K562 (cell line): ENCODE measurements around the gene CMTM1. TPM values are rescaled to one million over a fixed set of nuclear protein-coding genes. Genes with fewer than 3 reads are reported as not detected.

Experiments used
- ATAC-seq: fragments of 200-7000 bp; cut with Tn5 transposase; 3 replicates; pipeline ENCODE4 v1.9.1; 2020; ENCODE audit warnings: moderate library complexity
- BruUV-seq: library from RNA; stranded (reverse); fragments of 400-500 nt; replicated peaks from 2 replicates; lab custom pipeline; 2021; lab: Mats Ljungman, UMichigan
- CTCF ChIA-PET: fragments of 300-600 bp; formaldehyde crosslinking; extraction: SDS; loops from one replicate; lab custom pipeline; 2021; ENCODE audit warnings: low intra/inter-chr PET ratio; lab: Yijun Ruan, JAX
- POLR2A ChIA-PET: fragments of 300-600, 350-650 bp; sonication (Branson Sonifier 250); formaldehyde crosslinking; extraction: SDS; loops from one replicate; lab custom pipeline; 2021; ENCODE audit warnings: antibody characterized with exemption, inconsistent platforms; lab: Yijun Ruan, JAX
- DNase-seq, 4 experiments: peaks; one replicate each; pipeline versions ENCODE4 v3.0.0 to v3.0.0-alpha.2; 2011 to 2018; ENCODE audit warnings: low spot score in 3 of 4, mixed read lengths in 3 of 4; ENCODE audit errors: extremely low read depth in 1 of 4
- FAIRE-seq: peaks from 2 replicates; lab custom pipeline; 2011; peaks lifted over from hg19 to GRCh38; lab: Jason Lieb, UNC
- H2AFZ ChIP-seq: 2 replicates; pipeline ENCODE4 v1.6.0; 2011; ENCODE audit warnings: low read depth, low read length, control low read depth, inconsistent platforms
- H3K27ac ChIP-seq: fragments of 200-600 bp; 3 replicates; pipeline ENCODE4 v1.8.0; 2011; ENCODE audit warnings: low read depth, mild to moderate bottlenecking, control low read depth, inconsistent platforms, low read length, moderate library complexity, mixed read lengths; ENCODE audit errors: extremely low read depth
- H3K27me3 ChIP-seq, 2 experiments: fragments of 300-600 bp in 1 of 2; 2 replicates in 1 of 2; 3 replicates in 1 of 2; pipeline versions ENCODE4 v1.6.0 to v1.8.0; 2011; ENCODE audit warnings: inconsistent platforms in 2 of 2, low read length in 2 of 2, mild to moderate bottlenecking in 1 of 2, mixed read lengths in 1 of 2, moderate library complexity in 1 of 2; ENCODE audit not compliant: control insufficient read depth in 2 of 2, insufficient read depth in 2 of 2
- H3K36me3 ChIP-seq: fragments of 300-600 bp; 3 replicates; pipeline ENCODE4 v1.8.0; 2011; ENCODE audit warnings: mild to moderate bottlenecking, low read length, inconsistent platforms; ENCODE audit not compliant: control insufficient read depth, insufficient read depth
- H3K4me1 ChIP-seq, 2 experiments: fragments of 200-600 bp in 1 of 2; replicated peaks in 1 of 2; 2 replicates in 1 of 2; 3 replicates in 1 of 2; pipeline versions ENCODE4 v1.5.1 to v1.8.0; 2011; ENCODE audit warnings: inconsistent platforms in 2 of 2, low read length in 2 of 2, mild to moderate bottlenecking in 1 of 2, mixed read lengths in 1 of 2, moderate library complexity in 1 of 2; ENCODE audit not compliant: control insufficient read depth in 2 of 2, insufficient read depth in 2 of 2
- H3K4me2 ChIP-seq: 2 replicates; pipeline ENCODE4 v1.6.1; 2011; ENCODE audit warnings: low read length, control low read depth, inconsistent platforms, mixed read lengths; ENCODE audit not compliant: insufficient read depth
- H3K4me3 ChIP-seq: fragments of 200-600 bp; sonication (generic), shearing (Covaris generic); 2 replicates; pipeline ENCODE4 v1.5.1; 2016; ENCODE audit warnings: control low read depth, inconsistent platforms
- H3K79me2 ChIP-seq: fragments of 200-600 bp; 3 replicates; pipeline ENCODE4 v1.8.0; 2011; ENCODE audit warnings: low read length, inconsistent platforms; ENCODE audit not compliant: control insufficient read depth, insufficient read depth
- H3K9ac ChIP-seq, 2 experiments: 2 replicates each; pipeline versions ENCODE4 v1.6.0 to v1.6.1; 2011; ENCODE audit warnings: low read depth in 2 of 2, low read length in 2 of 2, control low read depth in 1 of 2, inconsistent platforms in 1 of 2, mild to moderate bottlenecking in 1 of 2, mixed read lengths in 1 of 2; ENCODE audit not compliant: insufficient read depth in 1 of 2
- H3K9me1 ChIP-seq: one replicate; pipeline ENCODE4 v1.6.0; 2011; ENCODE audit warnings: inconsistent platforms, mild to moderate bottlenecking, low read length, moderate library complexity; ENCODE audit not compliant: control insufficient read depth, insufficient read depth
- H3K9me3 ChIP-seq: replicated peaks from 2 replicates; pipeline ENCODE4 v1.5.1; 2011; ENCODE audit warnings: low read depth, low read length, inconsistent platforms; ENCODE audit not compliant: control insufficient read depth, insufficient read depth
- H4K20me1 ChIP-seq: replicated peaks from 2 replicates; pipeline ENCODE4 v1.6.1; 2011; ENCODE audit warnings: low read length, inconsistent platforms, mixed read lengths; ENCODE audit not compliant: control insufficient read depth, insufficient read depth
- ARNT ChIP-seq, 2 experiments: fragments of 450-650 bp; IDR thresholded peaks; 2 replicates each; pipeline ENCODE4 v1.6.1; 2016; ENCODE audit warnings: mild to moderate bottlenecking in 1 of 2
- BRCA1 ChIP-seq, 2 experiments: fragments of 450-650 bp in 1 of 2; sonication (generic) in 1 of 2; formaldehyde crosslinking in 1 of 2; IDR thresholded peaks; 2 replicates each; pipeline versions ENCODE4 v1.5.0 to v1.6.1; 2017 to 2020; ENCODE audit warnings: mild to moderate bottlenecking in 1 of 2, missing genetic modification reagents in 1 of 2
- C11orf30 ChIP-seq: fragments of 450-650 bp; IDR thresholded peaks from 2 replicates; pipeline ENCODE4 v1.6.1; 2016; ENCODE audit warnings: low read depth, mild to moderate bottlenecking
- CBX8 ChIP-seq: fragments of 200-600 bp; sonication (generic); IDR thresholded peaks from 2 replicates; pipeline ENCODE4 v1.6.1; 2012; ENCODE audit warnings: borderline replicate concordance, mixed run types, low read depth, mild to moderate bottlenecking, moderate library complexity, mixed read lengths, low read length, control low read depth, inconsistent platforms; ENCODE audit not compliant: poor library complexity, severe bottlenecking; ENCODE audit errors: extremely low read depth
- CHAMP1 ChIP-seq: fragments of 450-650 bp; IDR thresholded peaks from 2 replicates; pipeline ENCODE4 v1.6.1; 2016; ENCODE audit warnings: mild to moderate bottlenecking
- CTCF ChIP-seq, 3 experiments: IDR thresholded peaks in 2 of 3; conservative IDR thresholded peaks in 1 of 3; 2 replicates each; pipeline ENCODE4 v1.5.1; 2011 to 2012; ENCODE audit warnings: low read length in 3 of 3, mild to moderate bottlenecking in 3 of 3, control low read depth in 2 of 3, improper control_type of control experiment in 1 of 3, inconsistent platforms in 1 of 3, low read depth in 1 of 3, mixed read lengths in 1 of 3, moderate library complexity in 1 of 3; ENCODE audit not compliant: insufficient read depth in 2 of 3
- DDX20 ChIP-seq: fragments of 450-650 bp; IDR thresholded peaks from 2 replicates; pipeline ENCODE4 v1.6.1; 2016; ENCODE audit warnings: missing genetic modification characterization, low read depth, mild to moderate bottlenecking, missing compliant biosample characterization, moderate library complexity
- GTF2E2 ChIP-seq: fragments of 200-800 bp; sonication (Bioruptor generic); IDR thresholded peaks from 2 replicates; pipeline ENCODE4 v1.6.1; 2016; ENCODE audit warnings: missing genetic modification characterization, missing compliant biosample characterization
- MAFF ChIP-seq: IDR thresholded peaks from 2 replicates; pipeline ENCODE4 v1.6.1; 2012; ENCODE audit warnings: low read length, improper control_type of control experiment
- MAFK ChIP-seq: IDR thresholded peaks from 2 replicates; pipeline ENCODE4 v1.6.1; 2011; ENCODE audit warnings: low read length, improper control_type of control experiment
- MECOM ChIP-seq: fragments of 250-450 bp; sonication (Bioruptor Pico); IDR thresholded peaks from 2 replicates; pipeline ENCODE4 v1.8.0; 2022; ENCODE audit warnings: inconsistent platforms
- NFE2 ChIP-seq: IDR thresholded peaks from 2 replicates; pipeline ENCODE4 v1.6.1; 2014; ENCODE audit warnings: antibody characterized with exemption, low read depth
- NR1H2 ChIP-seq: sonication (generic); formaldehyde crosslinking; IDR thresholded peaks from 2 replicates; pipeline ENCODE4 v1.4.0; 2020; ENCODE audit warnings: mild to moderate bottlenecking, missing genetic modification reagents
- NR2C2 ChIP-seq, 2 experiments: fragments of 200-800 bp in 1 of 2; sonication (Bioruptor generic) in 1 of 2; sonication (generic) in 1 of 2; formaldehyde crosslinking in 1 of 2; IDR thresholded peaks; 2 replicates each; pipeline versions ENCODE4 v1.6.1 to v1.8.0; 2016 to 2022; ENCODE audit warnings: mild to moderate bottlenecking in 1 of 2, missing compliant biosample characterization in 1 of 2, missing genetic modification characterization in 1 of 2, missing genetic modification reagents in 1 of 2
- OTX1 ChIP-seq: fragments of 450-650 bp; formaldehyde crosslinking; IDR thresholded peaks from 2 replicates; pipeline ENCODE4 v1.4.0; 2022; ENCODE audit warnings: mild to moderate bottlenecking
- SRSF3 ChIP-seq: fragments of 200-400 bp; formaldehyde crosslinking; IDR thresholded peaks from 2 replicates; pipeline ENCODE4 v1.6.1; 2016; ENCODE audit warnings: mild to moderate bottlenecking, low read length, moderate library complexity; ENCODE audit not compliant: insufficient read depth
- STAG1 ChIP-seq: sonication (generic); formaldehyde crosslinking; IDR thresholded peaks from 2 replicates; pipeline ENCODE4 v1.5.0; 2020; ENCODE audit warnings: missing genetic modification reagents, borderline replicate concordance
- TSC22D4 ChIP-seq: fragments of 450-650 bp; IDR thresholded peaks from 2 replicates; pipeline ENCODE4 v1.6.1; 2016; ENCODE audit warnings: missing genetic modification characterization, missing biosample characterization, control low read depth
- ZNF212 ChIP-seq: fragments of 450-650 bp; formaldehyde crosslinking; IDR thresholded peaks from 2 replicates; pipeline ENCODE4 v1.4.0; 2020; ENCODE audit warnings: mild to moderate bottlenecking
- ZNF316 ChIP-seq: fragments of 450-650 bp; IDR thresholded peaks from 2 replicates; pipeline ENCODE4 v1.6.1; 2016
- ZNF668 ChIP-seq: fragments of 250-450 bp; sonication (Bioruptor Pico); IDR thresholded peaks from 2 replicates; pipeline ENCODE4 v1.8.0; 2022; ENCODE audit warnings: mild to moderate bottlenecking, inconsistent platforms
- WGBS: fragments of 100-300 bp; shearing (Covaris generic); methylation state at CpG from one replicate; pipeline ENCODE4 v1.1.6; 2016; ENCODE audit warnings: low coverage, mixed read lengths; ENCODE audit not compliant: insufficient coverage; ENCODE audit errors: missing lambda C conversion rate; 5-methylcytosine and 5-hydroxymethylcytosine counted together
- in situ Hi-C: fragments of 300-500 bp; cut with MboI; formaldehyde crosslinking; loops from 4 replicates; pipeline ENCODE4 v1.15.0; 2018; ENCODE audit warnings: inconsistent platforms, mixed read lengths
- intact Hi-C: fragments of 100-400 bp; cut with micrococcal nuclease; formaldehyde crosslinking; loops from 2 replicates; pipeline ENCODE4 v1.14.2; 2022
- polyA plus RNA-seq, 8 experiments: library from polyadenylated mRNA; depleted of rRNA in 4 of 8; stranded (reverse) in 5 of 8; unstranded in 3 of 8; fragments of >200 nt; fragmentation: Nextera tagmentation in 2 of 8; fragmentation: Illumina TruSeq in 1 of 8; extraction: Ambion mirVana in 2 of 8; extraction: Trizol in 1 of 8; gene quantifications; 2 replicates each; pipeline versions ENCODE4 v1.2.1 to v1.2.3, GENCODE V29; 2011 to 2014; ENCODE audit warnings: inconsistent platforms in 1 of 8, missing spikeins in 1 of 8
- total RNA-seq, 7 experiments: library from RNA; depleted of rRNA in 6 of 7; stranded (reverse); fragments of >200 nt in 6 of 7; fragmentation: Illumina TruSeq in 2 of 7; extraction: Trizol in 2 of 7; gene quantifications; 2 replicates each; pipeline versions ENCODE4 v1.2.1 to v1.2.3, GENCODE V29; 2011 to 2021; ENCODE audit warnings: low replicate concordance in 1 of 7

CMTM1 gene
- total and polyA plus RNA-seq, 9 of the 15 experiments (the other 6 are each of a cell fraction or from before 2014, with no cell fraction given), result 0.25 to 2.6 (median 1.1) TPM; not detected in 2

- Histone ChIP-seq H3K27ac (no peak overlapping the region), H3K9me3 (no peaks in the 10 kb centered on the region), H3K4me1 (peaks cover 4 to 15% of the 10 kb centered on the region in 2 experiments; a peak in 3 of 5 replicates), H3K79me2 (no peaks in the 10 kb centered on the region), H3K4me3 (no peak overlapping the region), H3K27me3 (no peaks in the 10 kb centered on the region), H3K9me1 (no peaks in the 10 kb centered on the region), H4K20me1 (no peaks in the 10 kb centered on the region), H2AFZ (peak overlapping the region; percentile 20; the same call in 1 of the 2 replicates), H3K9ac (no peak overlapping the region; a peak in 1 of 4 replicates), H3K4me2 (no peak overlapping the region), H3K36me3 (no peaks in the 10 kb centered on the region)
- 4% methylated on average over 2 of the region's 2 CpGs for WGBS
- intact Hi-C loops, result no loop called here
- no peak for FAIRE-seq
- peak in 2 of 4 experiments; percentile 33 to 40 for DNase-seq
- ATAC-seq, result peak; percentile 64
- CTCF ChIA-PET, result no interaction called here
- no TSS peak for BruUV-seq
- POLR2A ChIA-PET, result interaction anchor here (0.6 to 1.8 kb wide), 4 partner anchors 9 to 28 kb away, joined by 3 to 11 read pairs (median 4); no protein-coding TSS in a partner anchor
- in situ Hi-C loops, result no loop called here
- TF ChIP-seq NR2C2 (CRISPR knock-in tag; IDR thresholded peaks at IDR 0.05), result no peak
- 0 out of 2 replicates have a peak, but pooled peaks have one; percentile 12 for TF ChIP-seq NR2C2 (tag; IDR thresholded peaks at IDR 0.05)
- no peak for TF ChIP-seq DDX20 (tag)
- peak; percentile 38 for TF ChIP-seq MAFF
- no peak for TF ChIP-seq ZNF212 (CRISPR knock-in tag)
- TF ChIP-seq NR1H2 (CRISPR knock-in tag), result no peak
- no peak for TF ChIP-seq BRCA1 (IDR thresholded peaks at IDR 0.05)
- no peak for TF ChIP-seq BRCA1 (CRISPR knock-in tag; IDR thresholded peaks at IDR 0.05)
- no peak for TF ChIP-seq MECOM (CRISPR knock-in tag)
- TF ChIP-seq SRSF3, result no peak
- TF ChIP-seq GTF2E2 (tag), result no peak
- TF ChIP-seq MAFK, result peak; percentile 51
- no peak for TF ChIP-seq ZNF668 (CRISPR knock-in tag)
- no peak for TF ChIP-seq ARNT (IDR thresholded peaks at IDR 0.05)
- TF ChIP-seq NFE2, result peak; percentile 74
- TF ChIP-seq CTCF (IDR thresholded peaks at IDR 0.05 in 2 of 3, conservative IDR thresholded peaks at IDR 0.05 in 1 of 3; ENCODE audit: insufficient read depth in 2 of 3, low read depth in 1 of 3, low read length in 3 of 3), result no peak
- TF ChIP-seq CBX8, result no peak
- TF ChIP-seq CHAMP1, result no peak
- TF ChIP-seq C11orf30, result peak; percentile 79
- no peak for TF ChIP-seq STAG1 (CRISPR knock-in tag)
- TF ChIP-seq ZNF316, result peak; percentile 79
- no peak for TF ChIP-seq OTX1 (CRISPR knock-in tag)
- TF ChIP-seq TSC22D4 (tag), result no peak
These were observed 6.1 kb downstream of the CMTM1 start for GRCh38 chr16:66572356-66572755.
